ENCODE results near the gene TRDN.
A peak's percentile ranks its signal among the peaks of the same experiment; 100 is the strongest.
"Not testable (repeated sequence)": the region's sequence is repeated elsewhere in the genome, so short reads cannot be mapped to it uniquely, and the experiment has no call there.

TRDN gene

GRCh38 chr6:123629258-123629941 lies 7.3 kb downstream of the TRDN start:
- no peak for DNase-seq

GRCh38 chr6:123625696-123626095 lies 11.1 kb downstream of the TRDN start:
- no peak for DNase-seq

- no peak for DNase-seq
Observed at GRCh38 chr6:123622780-123623179, 14.0 kb downstream of the TRDN start.

- no peak for DNase-seq
Observed at GRCh38 chr6:123619156-123619555, 17.6 kb downstream of the TRDN start.

- no peak for DNase-seq
Observed at GRCh38 chr6:123616942-123617341, 19.8 kb downstream of the TRDN start.

GRCh38 chr6:123616016-123616415 lies 20.7 kb downstream of the TRDN start:
- DNase-seq = no peak

GRCh38 chr6:123610779-123611178 lies 26.0 kb downstream of the TRDN start:
- DNase-seq = no peak

- no peak for DNase-seq
Observed at GRCh38 chr6:123604067-123604466, 32.7 kb downstream of the TRDN start.

GRCh38 chr6:123598011-123598410 lies 38.7 kb downstream of the TRDN start:
- no peak for DNase-seq

GRCh38 chr6:123594776-123595175 lies 42.0 kb downstream of the TRDN start:
- DNase-seq = no peak

- DNase-seq = no peak
Observed at GRCh38 chr6:123592426-123592825, 44.3 kb downstream of the TRDN start.

GRCh38 chr6:123589973-123590372 lies 46.8 kb downstream of the TRDN start:
- DNase-seq = no peak

GRCh38 chr6:123589317-123589716 lies 47.4 kb downstream of the TRDN start:
- no peak for DNase-seq

GRCh38 chr6:123588546-123588895 lies 48.2 kb downstream of the TRDN start:
- no peak for DNase-seq

GRCh38 chr6:123587838-123588545 lies 48.8 kb downstream of the TRDN start:
- no peak for DNase-seq

GRCh38 chr6:123587407-123587806 lies 49.3 kb downstream of the TRDN start:
- DNase-seq = not testable (repeated sequence)

- no peak for DNase-seq
Observed at GRCh38 chr6:123580331-123580730, 56.4 kb downstream of the TRDN start.

GRCh38 chr6:123575188-123575587 lies 61.6 kb downstream of the TRDN start:
- peak; percentile 83 for DNase-seq

- no peak for DNase-seq
Observed at GRCh38 chr6:123570813-123571684, 65.7 kb downstream of the TRDN start.

GRCh38 chr6:123569575-123569974 lies 67.2 kb downstream of the TRDN start:
- DNase-seq = no peak

GRCh38 chr6:123565529-123565928 lies 71.2 kb downstream of the TRDN start:
- no peak for DNase-seq

GRCh38 chr6:123564361-123564760 lies 72.4 kb downstream of the TRDN start:
- peak; percentile 10 for DNase-seq

- no peak for DNase-seq
Observed at GRCh38 chr6:123562677-123563076, 74.1 kb downstream of the TRDN start.

GRCh38 chr6:123562264-123562663 lies 74.5 kb downstream of the TRDN start:
- no peak for DNase-seq

All from SHP77 treated with DMSO at 0.1 percent for 48 hours (cell line).